ENCODE measurements around the gene SOWAHC.
A peak's percentile ranks its signal among the peaks of the same experiment; 100 is the strongest.
"Not testable (repeated sequence)": the region's sequence is repeated elsewhere in the genome, so short reads cannot be mapped to it uniquely, and the experiment has no call there.

The SOWAHC gene, protein sequence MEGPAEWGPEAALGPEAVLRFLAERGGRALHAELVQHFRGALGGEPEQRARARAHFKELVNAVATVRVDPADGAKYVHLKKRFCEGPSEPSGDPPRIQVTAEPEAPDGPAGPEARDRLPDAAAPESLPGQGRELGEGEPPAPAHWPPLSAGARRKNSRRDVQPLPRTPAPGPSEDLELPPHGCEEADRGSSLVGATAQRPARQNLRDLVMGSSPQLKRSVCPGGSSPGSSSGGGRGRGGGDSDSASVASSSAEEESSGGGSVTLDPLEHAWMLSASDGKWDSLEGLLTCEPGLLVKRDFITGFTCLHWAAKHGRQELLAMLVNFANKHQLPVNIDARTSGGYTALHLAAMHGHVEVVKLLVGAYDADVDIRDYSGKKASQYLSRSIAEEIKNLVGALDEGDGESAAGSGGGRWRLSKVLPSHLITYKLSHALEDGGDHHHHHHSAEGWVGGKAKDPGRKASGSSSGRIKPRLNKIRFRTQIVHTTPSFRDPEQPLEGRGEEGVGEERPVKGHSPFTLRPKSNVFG

DNA sequence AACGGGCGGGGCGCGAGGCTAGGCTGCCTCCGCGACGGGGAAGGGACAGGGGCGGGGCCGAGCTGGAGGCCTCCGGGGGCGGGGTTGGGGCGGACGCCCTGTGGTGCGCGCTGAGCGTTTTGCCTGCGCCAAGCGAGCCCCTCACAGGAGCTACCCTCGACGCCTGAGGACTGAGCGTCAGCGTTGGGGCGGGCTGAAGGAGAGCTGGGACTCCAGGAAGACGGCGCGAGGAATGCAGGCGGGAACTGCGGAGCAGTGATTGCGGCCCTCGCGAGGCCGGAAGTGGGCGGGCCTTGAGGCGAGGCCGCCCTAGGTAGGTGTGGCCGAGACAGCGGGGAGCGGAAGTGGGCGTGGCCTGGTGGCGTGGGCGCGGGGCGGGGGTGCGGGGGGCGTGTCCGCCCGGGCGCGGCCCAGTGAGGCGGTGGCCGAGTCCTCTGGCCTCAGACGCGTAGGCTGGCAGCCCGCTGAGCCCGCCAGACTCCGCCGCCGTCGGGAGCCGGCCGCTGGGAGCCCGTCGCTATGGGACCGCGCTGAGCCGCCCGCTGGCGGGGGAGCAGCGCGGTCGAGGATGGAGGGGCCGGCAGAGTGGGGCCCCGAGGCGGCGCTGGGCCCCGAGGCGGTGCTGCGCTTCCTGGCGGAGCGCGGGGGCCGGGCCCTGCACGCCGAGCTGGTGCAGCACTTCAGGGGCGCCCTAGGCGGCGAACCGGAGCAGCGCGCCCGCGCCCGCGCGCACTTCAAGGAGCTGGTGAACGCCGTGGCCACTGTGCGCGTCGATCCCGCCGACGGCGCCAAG is at the start of gene SOWAHC, which contains the start of gene SEPTIN10:
Gene SOWAHC (plus strand): TSS at position 443 of the 793 bp plus-strand sequence. CDS start 126 bp downstream, at position 569.
Gene SEPTIN10 (minus strand): TSS at position 45 of the 793 bp plus-strand sequence. CDS start 139 bp downstream, outside the sequence.
- DNase-seq (ENCODE audit: low spot score): peak; percentile 71

DNA sequence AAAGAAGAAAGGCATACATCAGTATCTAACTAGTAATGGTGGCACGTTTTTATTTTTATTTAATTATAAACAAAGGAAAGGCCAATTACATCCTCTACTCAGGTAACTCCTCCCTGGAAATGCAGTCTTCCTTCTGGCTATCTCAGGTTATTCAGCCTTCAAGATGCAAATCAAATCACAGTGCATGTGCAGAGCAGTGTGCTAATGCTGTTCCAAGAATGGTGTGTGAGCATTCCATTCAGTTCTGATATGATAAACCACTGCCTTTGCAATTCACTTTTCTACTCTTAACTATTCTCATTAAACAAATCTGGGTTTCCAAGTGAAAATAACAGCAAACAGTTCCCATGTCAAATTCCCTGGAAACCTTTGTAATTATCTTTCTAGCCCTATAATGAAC is 38.8 kb upstream of the SOWAHC start:
- no peak for DNase-seq (ENCODE audit: low spot score)

DNA sequence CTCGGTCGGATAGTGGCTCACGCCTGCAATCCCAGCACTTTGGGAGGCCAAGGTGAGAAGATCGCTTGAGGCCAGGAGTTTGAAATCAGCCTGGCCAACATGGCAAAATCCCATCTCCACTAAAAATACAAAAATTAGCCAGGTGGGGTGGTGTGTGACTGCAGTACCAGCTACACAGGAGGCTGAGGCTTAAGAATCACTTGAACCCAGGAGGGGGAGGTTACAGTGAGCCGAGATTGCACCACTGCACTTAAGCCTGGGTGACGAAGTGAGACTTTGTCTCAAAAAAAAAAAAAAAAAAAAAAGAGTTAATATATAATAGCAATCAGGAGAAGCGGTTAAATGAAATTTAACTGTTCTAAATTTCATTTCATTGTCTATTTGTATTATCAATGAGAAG is 36.5 kb upstream of the SOWAHC start:
- not testable (repeated sequence) for DNase-seq (ENCODE audit: low spot score)

DNA sequence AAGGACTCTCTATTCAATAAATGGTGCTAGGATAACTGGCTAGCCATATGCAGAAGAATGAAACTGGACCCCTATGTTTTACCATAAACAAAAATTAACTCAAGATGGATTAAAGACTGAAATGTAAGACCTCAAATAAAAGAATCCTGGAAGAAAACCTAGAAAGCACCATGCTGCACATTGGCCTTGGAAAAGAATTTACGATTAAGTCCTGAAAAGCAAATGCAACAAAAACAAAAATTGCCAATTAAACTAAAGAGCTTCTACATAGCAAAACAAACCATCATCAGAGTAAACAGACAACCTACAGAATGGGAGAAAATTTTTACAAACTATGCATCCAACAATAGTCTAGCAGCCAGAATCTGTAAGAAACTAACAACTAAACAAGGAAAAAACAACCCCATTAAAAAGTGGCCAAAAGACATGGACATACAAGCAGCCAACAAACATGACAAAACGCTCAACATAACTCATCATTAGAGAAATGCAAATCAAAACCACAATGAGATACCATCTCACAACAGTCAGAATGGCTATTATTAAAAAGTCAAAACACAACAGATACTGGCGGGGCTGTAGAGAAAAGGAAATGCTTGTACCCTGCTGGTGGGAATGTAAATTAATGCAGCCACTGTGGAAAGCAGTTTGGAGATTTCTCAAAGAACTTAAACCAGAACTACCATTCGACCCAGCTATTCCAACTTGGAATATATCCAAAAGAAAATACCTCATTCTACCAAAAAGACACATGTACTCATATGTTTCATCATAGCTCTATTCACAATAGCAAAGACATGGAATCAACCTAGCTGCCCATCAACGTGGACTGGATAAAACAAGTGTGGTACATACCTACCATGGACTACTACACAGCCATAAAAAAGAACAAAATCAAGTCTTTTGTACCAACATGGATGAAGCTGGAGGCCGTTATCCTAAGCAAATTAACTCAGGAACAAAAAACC is 31.0 kb upstream of the SOWAHC start:
- no peak for DNase-seq (ENCODE audit: low spot score)

DNA sequence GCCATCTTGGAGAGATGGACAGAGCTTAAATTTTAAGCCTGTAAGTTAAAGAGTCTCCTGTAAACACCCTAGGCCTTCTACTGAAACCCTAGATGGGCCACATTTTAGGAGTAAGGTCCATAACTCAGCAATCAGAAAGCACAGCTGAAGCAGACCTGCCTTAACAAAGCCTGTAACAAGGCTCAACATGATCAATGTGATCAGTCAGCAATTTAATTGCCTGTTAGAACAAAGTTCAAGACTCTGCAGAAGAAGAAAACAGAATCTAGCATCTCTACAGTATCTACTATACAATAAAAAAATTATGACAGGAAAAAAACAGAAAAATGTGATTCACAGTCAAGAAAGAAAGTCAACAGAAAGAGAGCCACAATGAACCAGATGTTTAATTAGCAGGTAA is 27.5 kb upstream of the SOWAHC start:
- no peak for DNase-seq (ENCODE audit: low spot score)

DNA sequence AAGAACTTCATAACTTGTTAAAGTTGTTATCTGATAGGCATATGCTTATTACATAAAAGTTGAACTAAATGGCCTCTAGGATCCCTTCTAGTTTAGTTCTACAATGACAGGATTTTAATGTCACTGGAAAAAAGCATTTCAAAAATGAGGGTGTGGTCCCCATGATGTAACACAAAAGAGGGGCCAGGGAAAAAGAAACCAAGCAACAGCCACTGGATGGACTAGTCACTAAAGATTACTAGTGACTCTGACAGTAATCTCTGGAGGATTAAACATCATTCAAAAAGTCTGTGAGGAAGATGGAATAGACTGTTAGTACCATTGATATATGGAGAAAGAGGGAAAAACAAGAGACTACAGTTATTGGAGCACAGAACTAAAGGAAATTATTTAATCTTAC is 23.0 kb upstream of the SOWAHC start:
- no peak for DNase-seq (ENCODE audit: low spot score)

DNA sequence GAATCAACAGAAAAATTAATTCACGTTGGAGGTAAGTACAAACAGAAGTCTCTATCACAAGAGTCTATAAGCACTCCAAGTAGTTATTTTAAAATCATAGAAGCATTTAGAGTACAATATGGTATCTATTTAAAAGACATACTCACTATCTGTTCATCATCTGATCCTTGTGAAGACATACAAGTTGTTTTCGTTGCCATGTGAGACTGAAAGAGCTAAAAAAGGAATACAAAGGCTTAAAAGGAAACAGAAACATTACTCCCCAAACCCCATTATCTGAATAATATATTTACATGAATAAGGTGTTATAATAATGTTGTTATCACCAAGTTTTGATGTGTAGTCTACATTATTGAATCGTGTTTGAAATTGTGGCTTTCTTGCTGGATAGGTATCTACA is 21.3 kb upstream of the SOWAHC start:
- no peak for DNase-seq (ENCODE audit: low spot score)

DNA sequence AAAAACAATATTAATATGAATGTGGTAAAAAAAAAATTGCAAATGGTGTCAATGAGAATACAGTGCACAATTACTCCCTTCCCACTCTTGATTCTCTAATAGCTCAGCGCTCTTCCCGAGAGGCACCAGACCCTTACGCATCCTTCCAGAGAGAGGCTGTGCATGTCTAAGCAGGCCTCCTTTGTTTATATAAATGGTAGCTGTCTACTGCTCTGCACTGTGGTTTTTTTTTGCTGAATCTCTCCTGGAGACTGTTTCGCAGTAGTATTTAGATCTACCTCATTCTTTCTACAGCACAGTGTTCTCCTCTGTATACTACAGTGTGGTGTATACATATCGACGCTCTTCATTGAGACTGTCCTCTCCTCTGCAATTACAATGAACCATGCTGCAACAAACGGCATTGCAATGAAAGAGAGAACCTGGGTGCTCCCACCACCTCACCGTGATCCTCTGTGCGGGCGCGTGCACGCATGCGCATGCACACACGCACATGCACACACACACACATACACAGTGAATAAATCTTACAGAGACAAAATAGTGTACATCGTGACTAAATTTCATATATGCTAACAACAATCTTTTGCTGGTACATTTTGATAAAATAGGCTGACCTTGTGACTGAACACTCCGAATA is 19.8 kb upstream of the SOWAHC start:
- DNase-seq (ENCODE audit: low spot score): no peak

DNA sequence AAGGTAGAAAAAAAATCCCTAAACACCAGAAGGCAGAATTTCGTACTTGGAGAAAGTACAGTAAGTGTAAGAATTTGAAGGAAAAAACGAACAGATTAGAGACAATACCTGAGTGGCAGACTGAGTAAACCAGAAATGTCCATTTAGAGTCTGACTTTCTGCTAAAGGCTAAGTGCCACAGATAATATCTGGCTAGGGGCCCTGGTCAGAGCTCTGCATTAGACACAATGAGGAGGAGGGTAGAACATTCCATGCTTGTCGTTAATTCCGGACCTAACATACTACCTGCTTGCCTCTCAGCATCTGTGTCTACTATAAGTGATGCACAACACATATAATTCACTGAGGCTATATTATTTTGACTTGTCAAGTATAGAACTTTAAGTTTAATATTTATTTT is 18.5 kb upstream of the SOWAHC start:
- no peak for DNase-seq (ENCODE audit: low spot score)

DNA sequence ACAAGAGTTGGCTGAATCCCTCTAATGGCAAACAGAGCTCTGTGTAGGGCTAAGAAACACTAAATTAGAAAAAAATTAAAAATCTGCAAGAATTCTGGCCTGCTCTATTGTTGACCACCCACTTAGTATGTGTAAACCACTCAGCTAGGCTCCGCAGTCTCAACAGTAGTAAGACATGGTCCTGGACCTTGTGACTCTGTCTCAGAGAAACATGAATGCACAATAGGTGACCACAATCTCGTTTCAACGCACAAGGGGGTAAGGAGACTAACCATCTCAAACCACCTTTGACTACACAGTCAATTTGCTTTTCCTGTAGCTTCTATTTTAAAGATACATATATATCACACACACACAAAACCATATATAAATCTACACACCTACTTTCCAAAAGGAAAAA is 16.9 kb upstream of the SOWAHC start:
- no peak for DNase-seq (ENCODE audit: low spot score)

DNA sequence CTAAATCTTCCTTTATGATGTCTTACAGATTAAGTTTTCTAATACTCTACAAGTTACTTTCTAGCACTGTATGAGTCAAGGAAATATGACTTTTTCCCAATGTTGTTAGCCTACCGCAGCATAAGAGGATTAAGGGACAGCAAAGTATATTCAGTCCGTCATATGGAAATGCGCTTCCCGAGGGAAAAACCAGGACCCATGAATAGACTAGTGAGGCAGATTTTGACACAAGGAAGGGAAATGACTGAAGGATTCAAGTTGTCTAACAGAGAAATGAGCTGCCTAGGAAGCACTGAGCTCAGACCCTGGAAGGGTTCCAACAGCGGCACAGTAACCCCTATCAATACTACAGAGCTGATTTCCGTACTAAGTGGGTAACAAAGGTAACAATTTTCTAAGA is 12.4 kb upstream of the SOWAHC start:
- DNase-seq (ENCODE audit: low spot score): no peak

DNA sequence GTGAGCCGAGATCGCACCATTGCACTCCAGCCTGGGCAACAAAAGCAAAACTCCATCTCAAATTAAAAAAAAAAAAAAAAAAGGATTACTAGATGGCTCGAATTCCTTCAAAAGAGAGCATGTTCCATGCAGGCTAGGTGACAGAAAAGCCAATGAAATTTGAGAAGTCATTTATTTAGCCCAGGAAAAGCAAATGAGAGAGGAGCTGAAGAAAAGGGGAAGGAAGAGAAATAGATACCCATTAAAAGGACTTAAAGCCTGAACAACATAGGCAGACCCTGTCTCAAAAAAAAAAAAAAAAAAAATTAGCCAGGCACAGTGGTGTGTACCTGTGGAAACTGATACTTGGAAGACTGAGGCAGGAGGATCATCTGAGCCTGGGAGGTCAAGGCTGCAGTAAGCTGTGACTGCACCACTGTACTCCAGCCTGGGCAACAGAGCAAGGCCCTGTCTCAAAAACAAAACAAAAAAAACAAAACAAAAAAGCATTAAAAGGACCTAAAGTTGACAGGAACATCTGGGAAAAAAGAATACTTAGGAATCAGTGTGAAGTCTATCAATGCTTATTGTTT is 11.5 kb upstream of the SOWAHC start:
- no peak for DNase-seq (ENCODE audit: low spot score)

DNA sequence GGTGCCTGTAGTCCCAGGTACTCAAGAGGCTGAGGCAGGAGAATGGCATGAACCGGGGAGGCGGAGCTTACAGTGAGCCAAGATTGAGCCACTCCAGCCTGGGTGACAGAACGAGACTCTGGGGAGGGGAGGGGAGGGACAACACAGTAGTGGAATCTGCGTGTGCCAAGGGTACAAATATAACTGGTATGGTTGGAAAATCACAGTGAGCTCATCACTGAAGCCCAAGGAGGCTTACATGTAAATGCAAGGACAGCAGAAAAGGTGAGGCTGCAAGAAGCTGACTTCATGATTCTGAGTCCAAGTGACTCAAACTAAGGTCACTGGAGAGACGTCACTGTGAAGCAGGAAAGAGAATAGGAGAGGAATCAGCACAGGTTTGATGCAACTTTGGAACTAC is 9.6 kb upstream of the SOWAHC start:
- DNase-seq (ENCODE audit: low spot score): no peak

DNA sequence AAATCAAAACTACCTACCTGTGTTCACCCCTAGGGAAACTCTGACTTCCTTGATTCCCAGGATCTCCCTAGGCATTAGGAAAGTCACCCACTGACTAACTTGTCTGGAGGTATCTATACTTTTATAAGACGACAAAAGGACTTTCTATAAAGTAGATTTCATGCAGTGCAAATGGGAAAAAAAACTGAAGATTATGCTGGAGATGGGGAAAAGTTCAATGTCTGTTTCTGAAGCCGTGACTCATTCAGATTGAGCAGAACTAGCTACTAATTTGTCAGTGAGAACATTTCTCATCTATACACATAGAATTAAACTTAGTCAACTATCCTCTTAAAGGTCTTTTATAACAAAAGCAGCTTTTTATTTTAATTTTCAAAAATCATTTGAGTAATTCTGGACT is 6.4 kb upstream of the SOWAHC start:
- no peak for DNase-seq (ENCODE audit: low spot score)

DNA sequence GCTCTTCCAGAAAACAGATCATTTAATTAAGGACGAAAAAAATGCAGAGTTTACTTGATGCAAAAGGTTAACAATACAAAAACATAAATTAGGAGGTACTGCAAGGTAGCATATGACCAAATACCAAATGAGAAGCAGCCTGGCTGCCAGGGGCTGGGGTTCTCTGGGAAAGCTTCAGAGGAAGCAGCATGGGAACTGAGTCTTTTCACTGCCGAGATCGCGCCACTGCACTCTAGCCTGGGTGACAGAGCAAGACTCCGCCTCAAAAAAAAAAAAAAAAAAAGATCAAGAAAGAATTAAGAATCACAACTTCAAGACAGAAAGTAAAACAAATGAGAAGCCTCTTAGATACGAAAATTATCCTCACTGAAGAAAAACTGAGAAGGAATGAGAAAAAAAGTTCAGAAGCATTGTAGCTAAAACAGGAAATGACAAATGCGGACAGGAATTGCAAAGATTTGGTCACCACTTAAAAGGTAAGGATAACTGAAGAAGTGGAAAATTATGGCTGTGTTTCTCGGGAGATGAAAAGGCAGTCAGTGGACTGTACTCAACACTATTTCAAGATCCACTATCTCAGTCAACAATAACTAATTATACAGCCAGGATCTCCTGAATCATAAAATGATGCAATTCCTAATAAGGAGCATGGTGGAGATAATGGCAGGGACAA is 4.7 kb upstream of the SOWAHC start:
- no peak for DNase-seq (ENCODE audit: low spot score)

DNA sequence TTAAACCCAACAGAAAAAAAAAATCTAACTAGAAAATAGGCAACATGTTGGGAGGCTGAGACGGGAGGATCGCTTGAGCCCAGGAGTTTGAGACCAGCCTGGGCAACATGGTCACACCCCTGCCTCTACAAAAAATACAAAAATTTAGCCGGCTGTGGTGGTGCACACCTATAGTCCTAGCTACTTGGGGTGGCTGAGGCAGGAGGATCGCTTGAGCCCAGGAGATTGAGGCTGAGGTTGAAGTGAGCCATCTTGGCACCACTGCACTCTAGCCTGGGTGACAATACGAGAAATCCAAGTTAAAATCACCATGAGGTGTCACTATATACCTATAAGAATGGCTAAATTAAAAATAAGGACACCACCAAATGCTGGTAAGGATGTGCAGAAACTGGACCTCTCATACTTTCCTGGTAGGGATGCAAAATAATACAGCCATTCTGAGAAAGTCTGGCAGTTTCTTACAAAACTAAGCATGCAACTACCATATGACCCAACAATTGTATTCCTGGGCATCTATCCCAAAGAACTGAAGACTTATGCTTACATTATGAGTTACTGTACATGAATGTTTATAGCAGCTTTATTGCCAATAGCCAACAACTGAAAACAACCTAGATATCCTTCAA is 2.6 kb upstream of the SOWAHC start:
- DNase-seq (ENCODE audit: low spot score): no peak

DNA sequence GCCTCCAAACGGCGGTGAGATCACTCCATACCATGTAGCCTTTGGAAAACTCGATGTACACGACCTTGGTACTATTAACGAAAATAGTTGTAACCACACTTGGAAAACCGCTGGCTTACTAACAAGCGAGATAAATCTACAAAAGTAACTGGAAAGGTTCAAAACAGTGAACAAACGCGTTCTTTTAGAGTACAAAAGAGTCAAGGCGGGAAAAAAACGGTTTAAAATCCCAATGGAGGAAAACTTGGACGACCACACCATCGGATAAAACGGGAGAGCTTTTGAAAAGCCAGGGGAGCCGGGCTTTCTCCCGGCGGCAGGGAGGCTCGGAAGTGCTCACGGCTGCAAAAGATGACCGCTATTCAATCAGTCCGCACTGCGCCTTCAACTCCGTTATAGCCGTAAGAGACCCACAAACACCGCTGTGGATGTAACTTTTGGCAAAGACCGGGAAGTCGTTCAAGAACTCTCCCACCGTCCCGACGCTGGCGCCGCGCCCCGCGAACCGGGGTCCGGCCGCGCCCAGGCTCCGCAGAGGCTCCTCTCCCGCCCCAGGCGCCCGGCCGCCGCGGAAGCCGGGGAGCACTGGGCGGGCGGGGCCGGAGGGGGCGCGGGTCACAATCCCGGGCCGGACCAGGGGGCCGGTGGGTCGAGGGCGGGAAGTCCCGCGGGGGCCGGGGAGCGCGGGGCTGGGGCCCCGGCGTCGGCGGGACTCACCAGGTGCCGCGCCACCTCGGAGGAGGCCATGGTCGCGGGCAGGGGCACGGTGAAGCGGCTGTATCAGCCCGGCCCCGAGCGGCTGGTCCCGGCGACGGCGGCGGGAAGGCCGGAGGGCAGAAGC is 863 bp upstream of the SOWAHC start:
- no peak for DNase-seq (ENCODE audit: low spot score)

DNA sequence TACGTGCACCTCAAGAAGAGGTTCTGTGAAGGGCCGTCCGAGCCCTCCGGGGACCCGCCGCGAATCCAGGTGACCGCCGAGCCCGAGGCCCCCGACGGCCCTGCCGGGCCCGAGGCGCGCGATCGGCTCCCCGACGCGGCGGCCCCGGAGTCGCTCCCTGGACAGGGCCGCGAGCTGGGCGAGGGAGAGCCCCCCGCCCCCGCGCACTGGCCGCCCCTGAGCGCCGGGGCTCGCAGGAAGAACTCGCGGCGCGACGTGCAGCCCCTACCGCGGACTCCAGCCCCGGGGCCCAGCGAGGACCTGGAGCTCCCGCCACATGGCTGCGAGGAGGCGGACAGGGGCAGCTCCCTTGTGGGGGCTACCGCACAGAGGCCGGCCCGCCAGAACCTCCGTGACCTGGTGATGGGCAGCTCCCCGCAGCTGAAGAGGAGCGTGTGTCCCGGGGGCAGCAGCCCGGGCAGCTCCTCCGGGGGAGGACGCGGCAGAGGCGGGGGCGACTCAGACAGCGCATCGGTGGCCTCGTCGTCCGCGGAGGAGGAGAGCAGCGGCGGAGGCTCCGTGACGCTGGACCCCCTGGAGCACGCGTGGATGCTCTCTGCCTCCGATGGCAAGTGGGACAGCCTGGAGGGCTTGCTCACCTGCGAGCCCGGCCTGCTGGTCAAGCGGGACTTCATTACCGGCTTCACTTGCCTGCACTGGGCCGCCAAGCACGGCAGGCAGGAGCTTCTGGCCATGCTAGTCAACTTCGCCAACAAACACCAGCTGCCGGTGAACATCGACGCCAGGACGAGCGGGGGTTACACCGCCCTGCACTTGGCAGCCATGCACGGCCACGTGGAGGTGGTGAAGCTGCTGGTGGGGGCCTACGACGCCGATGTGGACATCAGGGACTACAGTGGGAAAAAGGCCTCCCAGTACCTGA is 812 bp downstream of the SOWAHC start:
- no peak for DNase-seq (ENCODE audit: low spot score)
